GM12878 (cell line): Measurements from ENCODE around the gene QSOX1. TPM values are rescaled to one million over a fixed set of nuclear protein-coding genes. Genes with fewer than 3 reads are reported as not detected.
A peak's percentile ranks its signal among the peaks of the same experiment; 100 is the strongest.

ENCODE experiments used
- ATAC-seq: fragments of 200-7000 bp; cut with Tn5 transposase; 3 replicates; pipeline ENCODE4 v1.9.1; 2020; ENCODE audit warnings: mild to moderate bottlenecking, moderate library complexity
- BruUV-seq: library from RNA; stranded (reverse); fragments of 400-500 nt; replicated peaks from 2 replicates; lab custom pipeline; 2021; lab: Mats Ljungman, UMichigan
- CTCF ChIA-PET: fragments of 300-600 bp; sonication (Branson Sonifier 250); formaldehyde crosslinking; extraction: SDS; loops from one replicate; lab custom pipeline; 2021; ENCODE audit warnings: inconsistent platforms; lab: Yijun Ruan, JAX
- POLR2A ChIA-PET: fragments of 350-600 bp; formaldehyde crosslinking; extraction: SDS; loops from one replicate; lab custom pipeline; 2021; ENCODE audit warnings: inconsistent platforms; lab: Charles Lee
- RAD21 ChIA-PET: fragments of 300-600 bp; sonication (Branson Sonifier 250); formaldehyde crosslinking; loops from one replicate; lab custom pipeline; 2023; ENCODE audit warnings: antibody characterized with exemption; ENCODE audit not compliant: unreplicated experiment; lab: Charles Lee
- SMC1A ChIA-PET: fragments of 300-600 bp; sonication (Branson Sonifier 250); formaldehyde crosslinking; loops from one replicate; lab custom pipeline; 2023; ENCODE audit not compliant: unreplicated experiment, uncharacterized antibody; lab: Charles Lee
- DNase-seq: peaks from one replicate; pipeline ENCODE4 v3.0.0-alpha.2; 2011; ENCODE audit warnings: low read depth, low spot score
- FAIRE-seq: peaks from 3 replicates; lab custom pipeline; 2011; peaks lifted over from hg19 to GRCh38; lab: Jason Lieb, UNC
- H2AFZ ChIP-seq: 2 replicates; pipeline ENCODE4 v1.6.0; 2011; ENCODE audit warnings: low read depth, low read length, control low read depth; ENCODE audit not compliant: control insufficient read depth
- H3K27ac ChIP-seq: 2 replicates; pipeline ENCODE4 v1.5.1; 2011; ENCODE audit warnings: control low read depth; ENCODE audit not compliant: control insufficient read depth, insufficient read depth
- H3K27me3 ChIP-seq, 2 experiments: replicated peaks in 1 of 2; 2 replicates each; pipeline versions ENCODE4 v1.6.0 to v1.6.1; 2011; ENCODE audit warnings: low read length in 1 of 2; ENCODE audit not compliant: control insufficient read depth in 2 of 2, insufficient read depth in 2 of 2
- H3K36me3 ChIP-seq, 2 experiments: 2 replicates each; pipeline ENCODE4 v1.5.1; 2011; ENCODE audit warnings: low read length in 1 of 2; ENCODE audit not compliant: control insufficient read depth in 2 of 2, insufficient read depth in 2 of 2
- H3K4me1 ChIP-seq: 2 replicates; pipeline ENCODE4 v1.6.1; 2011; ENCODE audit warnings: mild to moderate bottlenecking, low read length, moderate library complexity, mixed read lengths; ENCODE audit not compliant: control insufficient read depth, insufficient read depth
- H3K4me2 ChIP-seq: 2 replicates; pipeline ENCODE4 v1.6.0; 2011; ENCODE audit warnings: control low read depth; ENCODE audit not compliant: control insufficient read depth, insufficient read depth
- H3K4me3 ChIP-seq: fragments of 200-600 bp; sonication (generic); 2 replicates; pipeline ENCODE4 v1.5.1; 2016
- H3K79me2 ChIP-seq: 2 replicates; pipeline ENCODE4 v1.6.0; 2011; ENCODE audit warnings: low read length; ENCODE audit not compliant: control insufficient read depth, insufficient read depth
- H3K9ac ChIP-seq: 2 replicates; pipeline ENCODE4 v1.8.0; 2011; ENCODE audit warnings: low read length, control low read depth, mixed read lengths; ENCODE audit not compliant: control insufficient read depth, insufficient read depth
- H3K9me3 ChIP-seq: replicated peaks from 3 replicates; pipeline ENCODE4 v1.5.1; 2011; ENCODE audit warnings: mild to moderate bottlenecking, low read length; ENCODE audit not compliant: control insufficient read depth, insufficient read depth
- H4K20me1 ChIP-seq: 2 replicates; pipeline ENCODE4 v1.6.0; 2011; ENCODE audit not compliant: control insufficient read depth, insufficient read depth
- CBFB ChIP-seq: IDR thresholded peaks from 2 replicates; pipeline ENCODE4 v1.6.1; 2016; ENCODE audit warnings: antibody characterized with exemption, low read depth
- FOXK2 ChIP-seq: fragments of 450-650 bp; IDR thresholded peaks from 2 replicates; pipeline ENCODE4 v1.6.1; 2017; ENCODE audit warnings: mild to moderate bottlenecking, moderate library complexity
- GATAD2B ChIP-seq: fragments of 450-650 bp; conservative IDR thresholded peaks from 2 replicates; pipeline ENCODE4 v1.6.1; 2017; ENCODE audit warnings: low read depth, mild to moderate bottlenecking, moderate library complexity
- MTA3 ChIP-seq: IDR thresholded peaks from 2 replicates; pipeline ENCODE4 v1.6.1; 2012; ENCODE audit warnings: low read length, inconsistent platforms, borderline replicate concordance
- NFYB ChIP-seq: IDR thresholded peaks from 2 replicates; pipeline ENCODE4 v1.6.1; 2011; ENCODE audit warnings: low read depth, mild to moderate bottlenecking, low read length, improper control_type of control experiment, moderate library complexity; ENCODE audit not compliant: insufficient read depth
- WGBS: methylation state at CpG from one replicate; pipeline ENCODE4 v1.1.6; 2016; ENCODE audit warnings: low lambda C conversion rate; ENCODE audit not compliant: insufficient replicate concordance, insufficient coverage; ENCODE audit errors: missing lambda C conversion rate; 5-methylcytosine and 5-hydroxymethylcytosine counted together
- in situ Hi-C: fragments of 300-500 bp; cut with MboI; formaldehyde crosslinking; loops from 9 replicates; pipeline ENCODE4 v1.14.3; 2018; ENCODE audit warnings: mixed read lengths
- intact Hi-C: fragments of 100-400 bp; cut with micrococcal nuclease; formaldehyde crosslinking; loops from one replicate; pipeline ENCODE4 v1.14.2; 2022; ENCODE audit not compliant: unreplicated experiment
- polyA plus RNA-seq, 11 experiments: library from polyadenylated mRNA; depleted of rRNA in 4 of 11; unstranded in 6 of 11; stranded (reverse) in 5 of 11; fragments of >200 nt; fragmentation: Nextera tagmentation in 4 of 11; fragmentation: Illumina TruSeq in 1 of 11; extraction: Ambion mirVana in 4 of 11; extraction: Trizol in 1 of 11; gene quantifications; 1 replicate in 1 of 11; 2 replicates in 10 of 11; pipeline versions ENCODE4 v1.2.1 to v1.2.3, GENCODE V29; 2011 to 2016; ENCODE audit warnings: inconsistent platforms in 2 of 11, missing spikeins in 2 of 11, low read depth in 1 of 11
- total RNA-seq, 4 experiments: library from RNA; depleted of rRNA in 3 of 4; stranded (reverse); fragments of >200 nt in 3 of 4; fragmentation: Illumina TruSeq in 1 of 4; extraction: Trizol in 1 of 4; gene quantifications; 2 replicates each; pipeline versions ENCODE4 v1.2.1 to v1.2.3, GENCODE V29; 2013 to 2021
- TF ChIP-seq, protein P1 (sequence below): fragments of 450-650 bp; IDR thresholded peaks from 2 replicates; pipeline ENCODE4 v1.6.1; 2016; ENCODE audit warnings: mild to moderate bottlenecking, moderate library complexity, borderline replicate concordance

The QSOX1 gene
- total and polyA plus RNA-seq, 10 of the 15 experiments (the other 5 are each of a cell fraction or from before 2014, with no cell fraction given), result 1.8 to 31.3 (median 11.2) TPM

DNA sequence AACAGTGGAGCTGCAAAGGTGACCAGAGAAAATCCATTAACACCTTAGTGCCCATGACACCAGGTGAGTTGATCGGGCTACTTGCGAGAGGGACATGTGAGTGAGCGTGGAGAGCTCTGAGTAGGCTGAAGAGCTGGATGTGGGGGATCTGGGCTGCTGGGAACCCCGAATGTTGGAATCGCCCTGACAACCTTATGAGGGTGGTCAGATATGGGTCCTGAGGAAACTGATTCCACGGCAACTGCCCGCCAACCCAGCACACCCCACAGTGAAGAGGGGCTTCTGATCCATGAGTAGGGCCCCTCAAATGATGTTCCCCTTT, 705 bp upstream of the QSOX1 start:
- H3K27me3 ChIP-seq, result no peaks in the 10 kb centered on the region
- peaks cover 13% of the 10 kb centered on the region; the same call in 1 of the 2 replicates for H3K4me1 ChIP-seq
- no peak for FAIRE-seq
- peak overlapping the region; percentile 83 for H3K9ac ChIP-seq
- H3K79me2 ChIP-seq, result no peaks in the 10 kb centered on the region; the same call in none of the 2 replicates
- ATAC-seq, result no peak
- peak overlapping the region; percentile 96 for H2AFZ ChIP-seq
- H3K27ac ChIP-seq, result peak overlapping the region; percentile 73
- TF ChIP-seq NFYB, result no peak
- 0 out of 2 replicates have a peak, but pooled peaks have one; percentile 5 for TF ChIP-seq CBFB
- TF ChIP-seq FOXK2, result no peak
- 0 out of 2 replicates have a peak, but pooled peaks have one; percentile 6 for TF ChIP-seq GATAD2B
- peak; percentile 62; the same call in 1 of the 2 replicates for TF ChIP-seq MTA3
- TF ChIP-seq, protein P1, sequence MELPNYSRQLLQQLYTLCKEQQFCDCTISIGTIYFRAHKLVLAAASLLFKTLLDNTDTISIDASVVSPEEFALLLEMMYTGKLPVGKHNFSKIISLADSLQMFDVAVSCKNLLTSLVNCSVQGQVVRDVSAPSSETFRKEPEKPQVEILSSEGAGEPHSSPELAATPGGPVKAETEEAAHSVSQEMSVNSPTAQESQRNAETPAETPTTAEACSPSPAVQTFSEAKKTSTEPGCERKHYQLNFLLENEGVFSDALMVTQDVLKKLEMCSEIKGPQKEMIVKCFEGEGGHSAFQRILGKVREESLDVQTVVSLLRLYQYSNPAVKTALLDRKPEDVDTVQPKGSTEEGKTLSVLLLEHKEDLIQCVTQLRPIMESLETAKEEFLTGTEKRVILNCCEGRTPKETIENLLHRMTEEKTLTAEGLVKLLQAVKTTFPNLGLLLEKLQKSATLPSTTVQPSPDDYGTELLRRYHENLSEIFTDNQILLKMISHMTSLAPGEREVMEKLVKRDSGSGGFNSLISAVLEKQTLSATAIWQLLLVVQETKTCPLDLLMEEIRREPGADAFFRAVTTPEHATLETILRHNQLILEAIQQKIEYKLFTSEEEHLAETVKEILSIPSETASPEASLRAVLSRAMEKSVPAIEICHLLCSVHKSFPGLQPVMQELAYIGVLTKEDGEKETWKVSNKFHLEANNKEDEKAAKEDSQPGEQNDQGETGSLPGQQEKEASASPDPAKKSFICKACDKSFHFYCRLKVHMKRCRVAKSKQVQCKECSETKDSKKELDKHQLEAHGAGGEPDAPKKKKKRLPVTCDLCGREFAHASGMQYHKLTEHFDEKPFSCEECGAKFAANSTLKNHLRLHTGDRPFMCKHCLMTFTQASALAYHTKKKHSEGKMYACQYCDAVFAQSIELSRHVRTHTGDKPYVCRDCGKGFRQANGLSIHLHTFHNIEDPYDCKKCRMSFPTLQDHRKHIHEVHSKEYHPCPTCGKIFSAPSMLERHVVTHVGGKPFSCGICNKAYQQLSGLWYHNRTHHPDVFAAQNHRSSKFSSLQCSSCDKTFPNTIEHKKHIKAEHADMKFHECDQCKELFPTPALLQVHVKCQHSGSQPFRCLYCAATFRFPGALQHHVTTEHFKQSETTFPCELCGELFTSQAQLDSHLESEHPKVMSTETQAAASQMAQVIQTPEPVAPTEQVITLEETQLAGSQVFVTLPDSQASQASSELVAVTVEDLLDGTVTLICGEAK, result no peak
- TF ChIP-seq, all 136 proteins: peak for 3
- no peaks in the 10 kb centered on the region for H3K9me3 ChIP-seq
- H4K20me1 ChIP-seq, result no peaks in the 10 kb centered on the region
- intact Hi-C loops (no loop called here), in situ Hi-C loops (no loop called here)
- DNase-seq, result no peak
- ChIA-PET SMC1A (interaction anchor here (0.8 to 2.3 kb wide), 3 partner anchors 15 to 271 kb away, joined by 3 to 7 read pairs (median 4); no protein-coding TSS in a partner anchor), POLR2A (interaction anchor here (0.6 to 1.6 kb wide), 3 partner anchors 25 to 274 kb away, joined by 3 to 4 read pairs (median 3); no protein-coding TSS in a partner anchor), RAD21 (interaction anchor here (0.6 to 1.1 kb wide), 2 partner anchors 52 to 271 kb away, joined by 4 to 5 read pairs; partner anchors contain the start of gene TOR1AIP1), CTCF (interaction anchor here (0.7 to 2.4 kb wide), 4 partner anchors 25 to 448 kb away, joined by 3 to 5 read pairs (median 3); no protein-coding TSS in a partner anchor)
- peak overlapping the region; percentile 78 for H3K4me3 ChIP-seq
- BruUV-seq, result no TSS peak
- 5% methylated on average over 7 of the region's 7 CpGs for WGBS
- peaks cover 0 to 2% of the 10 kb centered on the region in 2 experiments; a peak in 1 of 4 replicates for H3K36me3 ChIP-seq
- peak overlapping the region; percentile 97 for H3K4me2 ChIP-seq
